HG03520 (cell line): ENCODE data around the gene FBN1.

Source experiments
- ATAC-seq: cut with Tn5 transposase; IDR thresholded peaks from one replicate; pipeline ENCODE4 v1.9.1; 2021; ENCODE audit warnings: mild to moderate bottlenecking, moderate library complexity; ENCODE audit not compliant: unreplicated experiment

The FBN1 gene

GRCh38 chr15:48522123-48522522 is 123.4 kb downstream of the FBN1 start:
- no peak for ATAC-seq

GRCh38 chr15:48520376-48521155 is 124.9 kb downstream of the FBN1 start:
- ATAC-seq: no peak

GRCh38 chr15:48516121-48516520 is 129.4 kb downstream of the FBN1 start:
- ATAC-seq: no peak

- ATAC-seq: no peak
Measured at GRCh38 chr15:48515500-48515899, 130.0 kb downstream of the FBN1 start.

GRCh38 chr15:48514103-48514816 is 131.2 kb downstream of the FBN1 start:
- ATAC-seq: no peak

GRCh38 chr15:48510976-48511375 is 134.5 kb downstream of the FBN1 start:
- no peak for ATAC-seq

- ATAC-seq: peak; percentile 61
Measured at GRCh38 chr15:48507416-48508065, 138.0 kb downstream of the FBN1 start.

GRCh38 chr15:48505067-48505466 is 140.4 kb downstream of the FBN1 start:
- no peak for ATAC-seq

- no peak for ATAC-seq
Measured at GRCh38 chr15:48501208-48501607, 144.3 kb downstream of the FBN1 start.

GRCh38 chr15:48500595-48500994 is 144.9 kb downstream of the FBN1 start:
- ATAC-seq: no peak

GRCh38 chr15:48499978-48500377 is 145.5 kb downstream of the FBN1 start:
- no peak for ATAC-seq

GRCh38 chr15:48498828-48499227 is 146.7 kb downstream of the FBN1 start:
- no peak for ATAC-seq

- ATAC-seq: no peak
Measured at GRCh38 chr15:48494631-48495030, 150.9 kb downstream of the FBN1 start.

GRCh38 chr15:48493763-48494225 is 151.7 kb downstream of the FBN1 start:
- no peak for ATAC-seq

GRCh38 chr15:48493084-48493762 is 152.3 kb downstream of the FBN1 start:
- no peak for ATAC-seq

GRCh38 chr15:48486228-48486627 is 159.3 kb downstream of the FBN1 start:
- ATAC-seq: no peak

GRCh38 chr15:48481802-48482201 is 163.7 kb downstream of the FBN1 start:
- no peak for ATAC-seq

- no peak for ATAC-seq
Measured at GRCh38 chr15:48479751-48480150, 165.8 kb downstream of the FBN1 start.

- no peak for ATAC-seq
Measured at GRCh38 chr15:48478581-48478980, 166.9 kb downstream of the FBN1 start.

- ATAC-seq: no peak
Measured at GRCh38 chr15:48477795-48478360, 167.6 kb downstream of the FBN1 start.
